NCI-H146 treated with DMSO at 0.1 percent for 48 hours (cell line): ENCODE measurements around the gene NTSR1.
"Not testable (repeated sequence)": the region's sequence is repeated elsewhere in the genome, so short reads cannot be mapped to it uniquely, and the experiment has no call there.

Source experiments
- DNase-seq: peaks from one replicate; lab custom pipeline; 2025; ENCODE audit not compliant: unreplicated experiment; lab: John Stamatoyannopoulos, UW

The NTSR1 gene

GRCh38 chr20:62674370-62674769 lies 34.3 kb upstream of the NTSR1 start:
- DNase-seq: no peak

- no peak for DNase-seq
These were observed 33.3 kb upstream of the NTSR1 start for GRCh38 chr20:62675156-62675876.

- no peak for DNase-seq
These were observed 32.8 kb upstream of the NTSR1 start for GRCh38 chr20:62675877-62676260.

- DNase-seq: no peak
These were observed 31.7 kb upstream of the NTSR1 start for GRCh38 chr20:62676976-62677375.

GRCh38 chr20:62677678-62678077 lies 31.0 kb upstream of the NTSR1 start:
- no peak for DNase-seq

GRCh38 chr20:62678553-62678952 lies 30.1 kb upstream of the NTSR1 start:
- DNase-seq: no peak

GRCh38 chr20:62679978-62680589 lies 28.6 kb upstream of the NTSR1 start:
- DNase-seq: no peak

GRCh38 chr20:62682912-62683517 lies 25.6 kb upstream of the NTSR1 start:
- no peak for DNase-seq

GRCh38 chr20:62683660-62684322 lies 24.8 kb upstream of the NTSR1 start:
- not testable (repeated sequence) for DNase-seq

- no peak for DNase-seq
These were observed 23.7 kb upstream of the NTSR1 start for GRCh38 chr20:62684981-62685380.

- peak; percentile 59 for DNase-seq
These were observed 22.7 kb upstream of the NTSR1 start for GRCh38 chr20:62685781-62686555.

- DNase-seq: no peak
These were observed 21.5 kb upstream of the NTSR1 start for GRCh38 chr20:62686869-62687830.

GRCh38 chr20:62688083-62688482 lies 20.6 kb upstream of the NTSR1 start:
- no peak for DNase-seq

GRCh38 chr20:62688855-62689460 lies 19.7 kb upstream of the NTSR1 start:
- DNase-seq: no peak

GRCh38 chr20:62689861-62690260 lies 18.8 kb upstream of the NTSR1 start:
- no peak for DNase-seq

- DNase-seq: no peak
These were observed 18.3 kb upstream of the NTSR1 start for GRCh38 chr20:62690261-62690820.

- DNase-seq: no peak
These were observed 17.1 kb upstream of the NTSR1 start for GRCh38 chr20:62691487-62691886.

- DNase-seq: no peak
These were observed 16.5 kb upstream of the NTSR1 start for GRCh38 chr20:62692176-62692575.

- DNase-seq: no peak
These were observed 15.7 kb upstream of the NTSR1 start for GRCh38 chr20:62692801-62693523.
